ENCODE data around the gene SLCO4A1. TPM values are rescaled to one million over a fixed set of nuclear protein-coding genes. Genes with fewer than 3 reads are reported as not detected.

The SLCO4A1 gene
- total and polyA plus RNA-seq, 2 of the 4 experiments (the other 2 are of a cell fraction) = 0.72 to 1.1 TPM

DNA sequence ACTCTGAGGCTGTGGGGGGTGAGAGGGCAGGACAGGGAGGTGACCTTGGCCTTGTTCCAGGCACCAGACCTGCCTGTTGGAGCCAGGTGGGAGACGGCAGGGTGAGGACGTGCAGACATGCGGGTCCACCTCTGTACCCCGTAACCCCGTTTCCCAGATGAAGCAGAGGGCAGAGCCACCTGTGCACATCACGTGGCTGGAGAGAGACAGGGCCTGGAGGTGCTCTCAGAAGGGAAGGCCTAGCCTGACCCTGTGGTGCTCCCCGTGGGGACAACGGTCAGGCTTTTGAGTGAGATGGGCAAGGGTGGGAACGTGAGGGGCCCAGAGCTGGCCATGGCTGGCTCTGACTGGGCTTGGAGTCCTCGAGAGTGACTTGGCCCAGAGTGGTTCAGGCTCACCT lies 72.9 kb downstream of the SLCO4A1 start:
- Histone ChIP-seq H4K91ac (ENCODE audit: insufficient read depth, low read depth, low read length) (no peak overlapping the region), H3K4ac (ENCODE audit: low read depth, low read length) (no peak overlapping the region), H4K8ac (ENCODE audit: low read depth in 2 of 2, low read length in 2 of 2) (no peak overlapping the region), H4K5ac (ENCODE audit: low read depth, low read length) (no peak overlapping the region), H3K18ac (ENCODE audit: low read depth, low read length) (no peak overlapping the region), H2BK120ac (ENCODE audit: low read depth, low read length) (no peak overlapping the region), H2BK20ac (ENCODE audit: low read depth, low read length) (no peak overlapping the region), H3K79me1 (ENCODE audit: low read depth in 1 of 2, low read length in 2 of 2) (peaks cover 0 to 9% of the 10 kb centered on the region in 2 experiments; a peak in 1 of 4 replicates), H2BK15ac (ENCODE audit: low read depth, low read length) (no peak overlapping the region), H4K20me1 (ENCODE audit: insufficient read depth, low read length) (0 out of 2 replicates have a peak, but pooled peaks cover 2% of the 10 kb centered on the region), H3K36me3 (ENCODE audit: control insufficient read depth, insufficient read depth, low read length) (no peaks in the 10 kb centered on the region), H3K27me3 (ENCODE audit: control insufficient read depth, insufficient read depth, low read length) (peaks cover 12% of the 10 kb centered on the region; the same call in 1 of the 2 replicates), H3K9me1 (ENCODE audit: insufficient read depth, low read length) (no peaks in the 10 kb centered on the region), H2AFZ (replicated peaks; ENCODE audit: low read length, poor library complexity) (no peak overlapping the region), H2AK5ac (ENCODE audit: low read depth, low read length) (no peak overlapping the region; the same call in 1 of the 2 replicates), H3K4me1 (ENCODE audit: control insufficient read depth, insufficient read depth, low read length) (peaks cover 8% of the 10 kb centered on the region; the same call in 1 of the 2 replicates), H3K56ac (ENCODE audit: extremely low read depth, insufficient read depth, low read length) (no peak overlapping the region), H2AK9ac (replicated peaks; ENCODE audit: low read depth, low read length, poor library complexity) (no peak overlapping the region), H3K23ac (ENCODE audit: low read depth, low read length) (no peak overlapping the region), H3K9ac (ENCODE audit: low read depth, low read length) (no peak overlapping the region), H3K4me3 (ENCODE audit: insufficient read depth, low read depth, low read length) (no peak overlapping the region), H2BK5ac (ENCODE audit: low read depth, low read length, poor library complexity, severe bottlenecking) (no peak overlapping the region), H3K14ac (replicated peaks; ENCODE audit: low read depth, low read length) (no peak overlapping the region), H3K9me3 (ENCODE audit: control insufficient read depth, insufficient read depth, low read length) (0 out of 2 replicates have a peak, but pooled peaks cover 1% of the 10 kb centered on the region), H3K4me2 (ENCODE audit: low read depth, low read length) (no peak overlapping the region), H3K27ac (ENCODE audit: insufficient read depth, low read length) (no peak overlapping the region)
- in situ Hi-C loops (cut with MboI; ENCODE audit: low sequenced_read_pairs) (no loop called here), intact Hi-C loops (cut with micrococcal nuclease) (no loop called here), dilution Hi-C loops (cut with HindIII; ENCODE audit: low sequenced_read_pairs, unreplicated experiment) (no loop called here)
- DNase-seq = no peak
- no TSS peak for BruUV-seq (replicated peaks)
- TF ChIP-seq NFE2L2 (IDR thresholded peaks at IDR 0.05; ENCODE audit: low read depth, low read length) = no peak
- TF ChIP-seq FOS (IDR thresholded peaks at IDR 0.05; ENCODE audit: low read depth, low read length) = no peak
- CTCF ChIA-PET = no interaction called here
- WGBS, 2 experiments (ENCODE audit: extremely low coverage in 2 of 2, insufficient read length in 1 of 2) = 50% methylated on average over 1 of the region's 10 CpGs; no CpG with 5 or more reads in 1 of the 2 experiments
- ATAC-seq (ENCODE audit: low read depth) = no peak
- POLR2A ChIA-PET (ENCODE audit: unreplicated experiment) = no interaction called here

All from IMR-90 (cell line).